Peyer's patch (tissue), 4 donors: ENCODE data around the gene ZNF566.

Experiments used
- CTCF ChIP-seq, 6 experiments: fragments of 450-650 bp in 4 of 6; fragments of 200-600 bp in 2 of 6; sonication (generic) in 1 of 6; IDR thresholded peaks; one replicate each; pipeline ENCODE4 v1.5.1; 2017 to 2019; ENCODE audit warnings: antibody characterized with exemption in 6 of 6, mild to moderate bottlenecking in 3 of 6, moderate library complexity in 1 of 6
- POLR2A ChIP-seq, 2 donors: fragments of 450-650 bp; IDR thresholded peaks; one replicate each; pipeline ENCODE4 v1.5.1; 2017; ENCODE audit warnings: antibody characterized with exemption in 2 of 2, mild to moderate bottlenecking in 2 of 2, moderate library complexity in 2 of 2

DNA sequence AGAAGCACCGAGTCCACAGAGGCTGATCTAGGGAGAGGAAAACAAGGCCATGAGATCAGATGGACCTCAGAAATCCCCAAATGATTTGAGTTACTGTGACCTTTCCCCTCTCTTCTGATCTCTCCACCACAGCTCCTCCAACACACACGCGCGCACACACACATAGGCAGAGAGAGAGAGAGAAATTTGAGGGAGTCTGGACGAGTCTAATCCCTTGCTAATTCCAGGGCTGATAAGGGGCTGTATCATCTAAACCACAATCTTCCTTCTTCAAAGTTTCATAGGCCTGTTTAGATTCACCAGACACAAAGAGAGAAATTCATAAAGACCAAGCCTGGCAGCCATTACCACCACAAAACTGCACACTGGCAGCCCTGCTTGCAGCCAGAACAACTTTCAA is 79.5 kb downstream of the ZNF566 start:
- TF ChIP-seq CTCF (IDR thresholded peaks at IDR 0.05) (no peak), POLR2A (IDR thresholded peaks at IDR 0.05) (no peak)
